ENCODE results near the gene PARP15.
"Not testable (repeated sequence)": the region's sequence is repeated elsewhere in the genome, so short reads cannot be mapped to it uniquely, and the experiment has no call there.

Gene PARP15

DNA sequence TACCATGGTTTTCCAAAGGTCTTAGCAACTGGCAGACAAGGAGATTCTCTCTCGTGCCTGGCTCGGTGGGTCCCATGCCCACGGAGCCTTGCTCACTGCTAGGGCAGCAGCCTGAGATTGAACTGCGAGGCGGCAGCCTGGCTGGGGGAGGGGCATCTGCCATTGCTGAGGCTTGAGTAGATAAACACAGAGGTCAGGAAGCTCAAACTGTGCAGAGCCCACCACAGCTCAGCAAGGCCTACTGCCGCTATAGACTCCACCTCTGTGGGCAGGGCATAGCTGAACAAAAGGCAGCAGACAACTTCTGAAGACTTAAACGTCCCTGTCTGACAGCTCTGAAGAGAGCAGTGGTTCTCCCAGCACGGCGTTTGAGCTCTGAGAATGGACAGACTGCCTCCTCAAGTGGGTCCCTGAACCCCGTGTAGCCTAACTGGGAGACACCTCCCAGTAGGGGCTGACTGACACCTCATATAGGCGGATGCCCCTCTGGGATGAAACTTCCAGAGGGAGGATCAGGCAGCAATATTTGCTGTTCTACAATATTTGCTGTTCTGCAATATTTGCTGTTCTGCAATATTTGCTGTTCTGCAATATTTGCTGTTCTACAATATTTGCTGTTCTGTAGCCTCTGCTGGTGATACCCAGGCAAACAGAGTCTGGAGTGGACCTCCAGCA is 73.9 kb downstream of the PARP15 start:
- not testable (repeated sequence) for H3K4me1 ChIP-seq (ENCODE audit: insufficient read depth, low read length); H3K36me3 ChIP-seq (ENCODE audit: insufficient read depth, low read length); H3K9ac ChIP-seq (ENCODE audit: low read depth, low read length); H3K9me3 ChIP-seq (ENCODE audit: control insufficient read depth, insufficient read depth, low read length)

DNA sequence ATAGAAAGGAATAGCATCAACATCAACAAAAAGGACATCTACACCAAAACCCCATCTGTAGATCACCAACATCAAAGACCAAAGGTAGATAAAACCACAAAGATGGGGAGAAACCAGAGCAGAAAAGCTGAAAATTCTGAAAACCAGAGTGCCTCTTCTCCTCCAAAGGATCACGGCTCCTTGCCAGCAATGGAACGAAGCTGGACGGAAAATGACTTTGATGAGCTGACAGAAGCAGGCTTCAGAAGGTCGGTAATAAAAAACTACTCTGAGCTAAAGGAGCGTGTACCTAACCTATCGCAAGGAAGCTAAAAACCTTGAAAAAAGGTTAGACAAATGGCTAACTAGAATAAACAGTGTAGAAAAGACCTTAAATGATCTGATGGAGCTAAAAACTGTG is 74.5 kb downstream of the PARP15 start:
- not testable (repeated sequence) for H3K9ac ChIP-seq (ENCODE audit: low read depth, low read length); H3K36me3 ChIP-seq (ENCODE audit: insufficient read depth, low read length); H3K9me3 ChIP-seq (ENCODE audit: control insufficient read depth, insufficient read depth, low read length); H3K4me1 ChIP-seq (ENCODE audit: insufficient read depth, low read length)

DNA sequence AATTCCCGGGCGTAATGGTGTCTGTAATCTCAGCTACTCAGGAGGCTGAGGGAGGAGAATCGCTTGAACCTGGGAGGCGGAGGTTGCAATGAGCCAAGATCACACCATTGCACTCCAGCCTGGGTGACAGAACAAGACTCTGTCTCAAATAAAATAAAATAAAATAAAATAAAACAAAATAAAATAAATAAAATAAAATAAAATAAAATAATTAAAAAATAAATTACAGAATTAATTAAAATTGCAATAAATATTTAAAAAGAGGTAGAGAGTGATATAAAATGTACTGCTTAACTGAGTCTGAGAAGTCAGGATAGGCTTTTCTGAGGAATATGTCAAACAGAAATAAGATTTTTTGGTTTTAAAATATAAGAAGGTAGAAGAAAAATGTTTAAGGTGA is 80.9 kb downstream of the PARP15 start:
- H3K4me1 ChIP-seq (ENCODE audit: insufficient read depth, low read length); H3K9ac ChIP-seq (ENCODE audit: low read depth, low read length); H3K36me3 ChIP-seq (ENCODE audit: insufficient read depth, low read length); H3K9me3 ChIP-seq (ENCODE audit: control insufficient read depth, insufficient read depth, low read length): not testable (repeated sequence)

DNA sequence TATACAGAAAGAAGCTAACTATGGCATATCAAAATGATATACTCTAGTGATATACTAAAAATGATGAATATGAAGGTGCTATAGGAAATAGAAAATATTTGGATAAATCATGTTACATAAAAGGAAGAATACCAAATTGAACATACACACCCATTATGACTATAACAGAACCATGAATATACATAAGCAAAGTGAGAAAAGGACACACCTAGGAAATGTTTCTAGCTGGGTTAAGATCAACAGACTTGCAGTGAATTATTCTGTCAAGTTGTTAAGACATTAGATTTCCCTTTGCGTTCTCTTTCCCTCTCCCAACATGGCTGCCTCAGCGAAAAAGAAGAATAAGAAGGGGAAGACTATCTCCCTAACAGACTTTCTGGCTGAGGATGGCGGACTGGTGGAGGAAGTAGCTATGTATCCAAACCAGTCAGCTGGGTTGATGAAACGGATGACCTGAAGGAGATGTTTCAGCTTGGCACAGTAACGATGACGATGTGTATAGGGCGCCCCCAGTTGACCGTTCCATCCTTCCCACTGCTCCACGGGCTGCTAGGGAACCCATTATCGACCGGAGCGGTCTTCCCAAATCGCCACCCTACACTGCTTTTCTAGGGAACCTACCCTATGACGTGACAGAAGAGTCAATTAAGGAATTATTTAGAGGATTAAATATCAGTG is 83.0 kb downstream of the PARP15 start:
- Histone ChIP-seq H3K36me3 (ENCODE audit: insufficient read depth, low read length) (no peaks in the 10 kb centered on the region), H3K9me3 (ENCODE audit: control insufficient read depth, insufficient read depth, low read length) (no peaks in the 10 kb centered on the region), H3K4me1 (ENCODE audit: insufficient read depth, low read length) (no peaks in the 10 kb centered on the region), H3K9ac (ENCODE audit: low read depth, low read length) (no peak overlapping the region)

DNA sequence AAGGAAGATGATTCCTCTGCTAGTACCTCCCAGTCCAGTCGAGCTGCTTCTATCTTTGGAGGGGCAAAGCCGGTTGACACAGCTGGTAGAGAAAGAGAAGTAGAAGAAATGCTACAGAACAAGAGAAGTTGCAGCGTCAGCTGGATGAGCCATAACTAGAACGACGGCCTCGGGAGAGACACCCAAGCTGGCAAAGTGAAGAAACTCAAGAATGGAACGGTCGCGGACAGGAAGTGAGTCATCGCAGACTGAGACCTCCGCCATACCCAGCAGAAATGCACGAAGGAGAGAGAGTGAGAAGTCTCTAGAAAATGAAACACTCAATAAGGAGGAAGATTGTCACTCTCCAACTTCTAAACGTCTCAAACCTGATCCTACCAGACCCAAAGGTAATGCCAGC is 84.2 kb downstream of the PARP15 start:
- H3K9ac ChIP-seq (ENCODE audit: low read depth, low read length), result no peak overlapping the region

DNA sequence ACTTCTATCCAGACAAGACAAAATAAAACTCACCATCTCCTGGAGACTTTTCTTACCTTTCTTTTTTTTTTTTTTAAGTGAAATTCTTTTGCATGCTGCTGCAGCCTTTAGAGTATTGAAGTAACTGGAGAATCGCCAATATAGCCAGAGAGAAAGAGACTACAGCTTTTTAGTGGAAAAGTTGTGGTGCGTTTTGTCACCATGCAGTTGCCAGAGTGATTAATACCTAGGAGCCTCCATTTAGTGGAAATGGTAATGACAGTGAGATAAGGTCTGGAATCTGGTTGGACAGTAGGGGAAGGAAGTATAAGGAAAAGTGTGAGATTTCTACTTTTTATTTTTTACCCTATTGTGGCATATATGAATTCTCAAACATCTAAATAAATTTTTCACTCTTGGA is 85.1 kb downstream of the PARP15 start:
- no peaks in the 10 kb centered on the region for H3K4me1 ChIP-seq (ENCODE audit: insufficient read depth, low read length)
- no peaks in the 10 kb centered on the region for H3K36me3 ChIP-seq (ENCODE audit: insufficient read depth, low read length)
- no peaks in the 10 kb centered on the region for H3K9me3 ChIP-seq (ENCODE audit: control insufficient read depth, insufficient read depth, low read length)
- no peak overlapping the region for H3K9ac ChIP-seq (ENCODE audit: low read depth, low read length)

More for the DNA sequence above, 84.2 kb downstream of the PARP15 start:
- no peaks in the 10 kb centered on the region for H3K36me3 ChIP-seq (ENCODE audit: insufficient read depth, low read length)
- H3K9me3 ChIP-seq (ENCODE audit: control insufficient read depth, insufficient read depth, low read length), result no peaks in the 10 kb centered on the region
- H3K4me1 ChIP-seq (ENCODE audit: insufficient read depth, low read length), result no peaks in the 10 kb centered on the region

DNA sequence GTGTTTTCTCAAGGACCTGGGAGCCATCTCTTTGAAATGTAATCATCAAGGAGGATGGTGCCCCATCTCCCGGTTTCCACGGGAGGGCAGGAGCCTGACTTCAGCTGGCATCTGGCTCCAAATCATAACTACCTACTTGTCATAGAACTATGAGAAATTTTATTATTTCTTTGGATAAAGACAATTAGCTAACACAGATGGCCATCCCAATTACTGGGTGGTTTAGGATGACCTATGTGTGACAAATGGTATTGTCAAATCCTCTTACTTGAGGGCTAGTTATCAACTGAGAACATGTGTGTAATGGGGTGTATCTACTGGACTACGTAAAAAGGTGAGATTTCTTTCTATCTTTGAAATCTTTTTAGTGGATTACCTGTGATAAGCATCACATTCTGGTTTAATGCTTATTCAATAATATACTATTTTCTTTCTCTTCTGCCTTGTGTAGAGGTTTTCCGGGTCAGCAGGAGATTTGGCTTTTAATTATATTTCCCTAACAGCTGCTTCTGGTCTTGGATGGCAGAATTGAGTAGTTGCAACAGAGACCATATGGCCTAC is 87.9 kb downstream of the PARP15 start:
- Histone ChIP-seq H3K9me3 (ENCODE audit: control insufficient read depth, insufficient read depth, low read length) (no peaks in the 10 kb centered on the region), H3K36me3 (ENCODE audit: insufficient read depth, low read length) (no peaks in the 10 kb centered on the region; the same call in 1 of the 2 replicates), H3K9ac (ENCODE audit: low read depth, low read length) (no peak overlapping the region), H3K4me1 (ENCODE audit: insufficient read depth, low read length) (no peaks in the 10 kb centered on the region)

DNA sequence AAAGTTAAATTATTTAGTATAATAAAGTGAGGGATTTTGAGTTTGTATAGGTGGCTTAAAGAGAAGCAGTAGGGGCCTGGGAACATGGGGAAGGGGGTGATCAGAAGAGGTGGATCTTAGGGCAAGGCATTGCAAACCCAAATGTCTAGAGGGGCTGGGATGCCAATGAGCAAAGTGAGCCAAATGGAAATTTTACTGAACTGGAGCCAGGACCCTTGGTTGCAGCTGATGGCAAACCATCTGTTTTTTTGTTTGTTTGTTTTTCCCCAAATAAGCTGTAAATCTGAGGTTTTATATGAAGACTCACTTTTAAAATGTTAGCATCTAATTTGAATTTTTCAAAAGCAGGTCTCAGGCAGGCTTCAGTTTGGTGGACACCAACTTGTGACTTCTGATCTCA is 88.4 kb downstream of the PARP15 start:
- Histone ChIP-seq H3K9ac (ENCODE audit: low read depth, low read length) (no peak overlapping the region), H3K9me3 (ENCODE audit: control insufficient read depth, insufficient read depth, low read length) (no peaks in the 10 kb centered on the region), H3K36me3 (ENCODE audit: insufficient read depth, low read length) (no peaks in the 10 kb centered on the region; the same call in 1 of the 2 replicates), H3K4me1 (ENCODE audit: insufficient read depth, low read length) (no peaks in the 10 kb centered on the region)

DNA sequence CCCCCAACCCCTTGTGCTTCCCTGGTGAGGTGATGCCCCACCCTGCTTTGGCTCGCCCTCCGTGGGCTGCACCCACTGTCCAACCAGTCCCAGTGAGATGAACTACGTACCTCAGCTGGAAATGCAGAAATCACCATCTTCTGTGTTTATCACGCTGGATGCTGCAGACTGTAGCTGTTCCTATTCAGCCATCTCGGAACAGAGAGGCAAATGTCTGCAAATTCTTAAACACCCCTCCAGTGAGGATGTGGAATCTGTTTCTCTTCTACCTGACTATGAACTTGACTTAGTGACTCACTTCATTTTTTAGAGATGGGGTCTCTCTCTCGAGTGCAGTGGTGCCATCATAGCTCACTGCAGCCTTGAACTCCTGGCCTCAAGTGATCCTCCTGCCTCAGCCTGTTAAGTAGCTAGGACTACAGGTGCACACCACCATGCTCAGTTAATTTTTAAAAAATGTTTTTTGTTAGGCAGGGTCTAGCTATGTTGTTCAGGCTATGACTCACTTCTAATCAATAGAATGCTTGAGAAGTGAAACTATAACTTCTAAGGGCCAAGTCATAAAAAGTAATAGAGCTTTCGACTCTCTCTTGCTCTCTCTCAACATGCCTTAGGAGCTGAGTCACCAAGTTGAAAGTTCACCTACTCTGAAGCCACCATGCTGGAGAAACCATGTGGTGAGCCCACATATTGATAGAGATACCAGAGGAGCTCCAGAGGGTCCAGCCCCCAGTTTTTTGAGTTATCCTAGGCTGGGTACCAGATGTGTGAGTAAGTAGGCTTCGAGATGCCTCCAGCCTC is 91.7 kb downstream of the PARP15 start:
- no peaks in the 10 kb centered on the region for H3K9me3 ChIP-seq (ENCODE audit: control insufficient read depth, insufficient read depth, low read length)
- H3K4me1 ChIP-seq (ENCODE audit: insufficient read depth, low read length), result no peaks in the 10 kb centered on the region
- no peaks in the 10 kb centered on the region; the same call in 1 of the 2 replicates for H3K36me3 ChIP-seq (ENCODE audit: insufficient read depth, low read length)
- no peak overlapping the region for H3K9ac ChIP-seq (ENCODE audit: low read depth, low read length)

DNA sequence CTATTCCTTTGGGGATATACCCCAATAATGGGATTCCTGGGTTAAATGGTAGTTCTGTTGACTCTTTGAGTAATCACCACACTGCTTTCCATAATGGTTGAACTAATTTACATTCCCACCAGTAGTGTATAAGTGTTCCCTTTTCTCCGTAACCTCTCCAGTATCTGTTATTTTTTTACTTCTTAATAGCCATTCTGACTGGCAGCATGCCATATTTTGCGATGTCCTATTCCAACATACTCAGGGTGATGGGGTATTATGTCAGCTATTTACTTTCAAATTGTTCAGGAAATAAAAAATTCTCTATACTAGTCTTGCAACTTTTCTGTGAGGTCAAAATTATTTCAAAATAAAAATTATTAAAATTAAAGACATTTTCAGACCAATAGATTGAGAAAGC is 94.1 kb downstream of the PARP15 start:
- H3K9ac ChIP-seq (ENCODE audit: low read depth, low read length), result no peak overlapping the region

DNA sequence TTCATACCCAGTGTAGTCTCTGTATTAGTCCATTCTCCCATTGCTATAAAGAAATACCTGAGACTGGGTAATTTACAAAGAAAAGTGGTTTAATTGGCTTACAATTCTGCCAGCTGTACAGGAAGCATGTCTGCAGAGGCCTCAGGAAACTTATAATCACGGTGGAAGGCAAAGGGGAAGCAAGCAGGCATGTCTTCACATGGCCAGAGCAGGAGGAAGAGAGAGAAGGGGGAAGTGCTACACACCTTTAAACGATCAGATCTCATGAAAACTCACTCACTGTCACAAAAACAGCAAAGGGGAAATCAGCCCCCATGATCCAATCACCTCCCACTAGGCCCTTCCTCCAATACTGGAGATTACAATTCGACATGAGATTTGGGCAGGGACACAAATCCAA is 96.9 kb downstream of the PARP15 start:
- H3K9me3 ChIP-seq (ENCODE audit: control insufficient read depth, insufficient read depth, low read length), result no peaks in the 10 kb centered on the region
- H3K4me1 ChIP-seq (ENCODE audit: insufficient read depth, low read length), result no peaks in the 10 kb centered on the region
- no peaks in the 10 kb centered on the region; the same call in 1 of the 2 replicates for H3K36me3 ChIP-seq (ENCODE audit: insufficient read depth, low read length)
- H3K9ac ChIP-seq (ENCODE audit: low read depth, low read length), result no peak overlapping the region

More for the DNA sequence above, 94.1 kb downstream of the PARP15 start:
- no peaks in the 10 kb centered on the region for H3K9me3 ChIP-seq (ENCODE audit: control insufficient read depth, insufficient read depth, low read length)
- no peaks in the 10 kb centered on the region; the same call in 1 of the 2 replicates for H3K36me3 ChIP-seq (ENCODE audit: insufficient read depth, low read length)
- no peaks in the 10 kb centered on the region for H3K4me1 ChIP-seq (ENCODE audit: insufficient read depth, low read length)

DNA sequence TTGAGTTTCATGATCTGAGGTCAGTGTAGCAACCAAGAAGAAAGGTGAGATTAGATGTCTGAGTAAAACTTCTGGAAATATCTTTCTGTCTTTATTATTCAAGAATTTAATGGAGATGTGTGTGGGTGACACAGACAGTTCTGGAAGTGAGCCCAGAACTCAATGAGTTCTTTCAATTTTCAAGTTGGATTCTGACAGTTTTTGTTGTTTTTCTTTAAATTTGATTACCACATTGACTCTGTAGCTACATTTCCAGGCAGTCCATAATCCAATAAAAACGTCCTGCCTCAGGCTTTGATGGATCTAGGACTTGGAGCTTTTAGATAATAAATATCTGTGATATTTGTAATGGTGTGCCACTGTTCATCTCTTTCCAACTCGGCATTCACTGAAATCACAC is 99.3 kb downstream of the PARP15 start:
- H3K4me1 ChIP-seq (ENCODE audit: insufficient read depth, low read length), result peaks cover 6% of the 10 kb centered on the region; the same call in 1 of the 2 replicates
- no peak overlapping the region for H3K9ac ChIP-seq (ENCODE audit: low read depth, low read length)
- no peaks in the 10 kb centered on the region for H3K36me3 ChIP-seq (ENCODE audit: insufficient read depth, low read length)
- H3K9me3 ChIP-seq (ENCODE audit: control insufficient read depth, insufficient read depth, low read length), result 0 out of 2 replicates have a peak, but pooled peaks cover 4% of the 10 kb centered on the region

DNA sequence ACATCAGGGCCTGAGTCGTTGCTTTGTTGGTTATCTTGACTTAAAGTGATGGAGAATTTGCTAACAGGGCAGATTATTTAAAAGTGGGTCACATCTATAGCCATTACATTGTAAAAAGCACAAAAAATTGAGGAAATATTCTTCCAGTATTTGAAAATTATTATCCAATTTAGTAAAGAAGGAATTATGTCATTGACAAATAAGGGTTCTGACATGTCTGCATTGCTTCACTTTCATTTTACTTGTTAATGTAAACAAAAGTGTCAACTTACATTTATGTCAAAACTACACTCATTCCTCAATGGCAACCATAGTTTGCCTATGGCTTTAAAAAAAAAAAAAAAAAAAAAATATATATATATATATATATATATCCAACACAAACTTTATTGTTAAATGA is 99.8 kb downstream of the PARP15 start:
- H3K4me1 ChIP-seq (ENCODE audit: insufficient read depth, low read length), result peaks cover 6% of the 10 kb centered on the region; the same call in 1 of the 2 replicates
- no peak overlapping the region for H3K9ac ChIP-seq (ENCODE audit: low read depth, low read length)
- H3K9me3 ChIP-seq (ENCODE audit: control insufficient read depth, insufficient read depth, low read length), result 0 out of 2 replicates have a peak, but pooled peaks cover 9% of the 10 kb centered on the region
- H3K36me3 ChIP-seq (ENCODE audit: insufficient read depth, low read length), result no peaks in the 10 kb centered on the region

DNA sequence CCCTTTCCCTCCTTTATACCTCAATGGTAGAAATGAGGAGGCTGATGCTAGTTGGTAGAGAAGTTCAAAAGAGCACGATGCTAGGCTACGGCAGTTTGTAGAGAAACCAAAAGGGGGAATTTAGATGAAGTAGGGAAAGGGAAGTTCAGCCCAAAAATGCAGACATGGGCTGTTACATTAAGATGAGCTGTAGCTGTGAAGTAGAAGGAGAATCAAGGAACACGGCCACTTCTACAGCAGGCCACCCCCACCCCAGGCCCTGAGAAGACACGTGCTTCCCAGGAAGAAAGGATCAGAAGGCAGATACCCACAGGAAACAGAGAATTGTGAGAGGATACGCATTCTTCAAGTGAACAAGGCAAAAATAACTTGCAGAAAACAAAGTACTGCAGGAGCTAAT is 101.1 kb downstream of the PARP15 start:
- Histone ChIP-seq H3K9ac (ENCODE audit: low read depth, low read length) (no peak overlapping the region), H3K36me3 (ENCODE audit: insufficient read depth, low read length) (no peaks in the 10 kb centered on the region), H3K9me3 (ENCODE audit: control insufficient read depth, insufficient read depth, low read length) (0 out of 2 replicates have a peak, but pooled peaks cover 10% of the 10 kb centered on the region), H3K4me1 (ENCODE audit: insufficient read depth, low read length) (peaks cover 6% of the 10 kb centered on the region; the same call in 1 of the 2 replicates)

Data from ES-I3 (cell line).